Measurements from ENCODE around the gene FAM118A. TPM values are rescaled to one million over a fixed set of nuclear protein-coding genes. Genes with fewer than 3 reads are reported as not detected.

The FAM118A gene
- total RNA-seq, 1 experiment from 2014 or later = 72.2 TPM

- Histone ChIP-seq H3K4me2 (ENCODE audit: low read depth, low read length, poor library complexity, severe bottlenecking) (peak overlapping the region; percentile 97), H3K4me1 (ENCODE audit: low read length) (peaks cover 26% of the 10 kb centered on the region), H3K4me3 (ENCODE audit: low read length) (peak overlapping the region; percentile 99), H3K9ac (ENCODE audit: low read length) (peak overlapping the region; percentile 98), H2AFZ (ENCODE audit: low read length) (no peak overlapping the region), H3K9me2 (replicated peaks; ENCODE audit: insufficient read depth, low read length) (no peaks in the 10 kb centered on the region), H3K27ac (ENCODE audit: low read length) (no peak overlapping the region), H4K20me1 (ENCODE audit: insufficient read depth, low read depth, low read length) (no peaks in the 10 kb centered on the region; the same call in 1 of the 2 replicates), H3K79me2 (ENCODE audit: low read length) (peaks cover 59% of the 10 kb centered on the region), H3K27me3 (ENCODE audit: low read length) (no peaks in the 10 kb centered on the region), H3K36me3 (ENCODE audit: insufficient read depth, low read length) (no peaks in the 10 kb centered on the region), H3K9me3 (ENCODE audit: low read length) (no peaks in the 10 kb centered on the region)
- no peak for DNase-seq
Observed at GRCh38 chr22:45310977-45311531, 1.3 kb downstream of the FAM118A start.

DNA sequence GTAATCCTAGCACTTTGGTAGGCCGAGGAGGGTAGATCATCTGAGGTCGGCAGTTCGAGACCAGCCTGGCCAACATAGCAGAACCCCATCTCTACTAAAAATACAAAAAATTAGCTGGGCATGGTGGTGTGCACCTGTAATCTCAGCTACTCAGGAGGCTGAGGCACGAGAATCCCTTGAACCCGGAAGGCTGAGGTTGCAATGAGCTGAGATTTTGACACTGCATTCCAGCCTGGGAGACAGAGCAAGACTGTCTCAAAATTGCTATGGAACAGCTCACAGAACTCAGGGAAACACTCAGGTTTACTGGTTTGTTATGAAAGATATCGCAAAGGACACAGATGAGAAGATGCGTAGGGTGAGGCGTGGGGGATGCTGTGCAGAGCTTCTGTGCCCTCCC, 2.7 kb downstream of the FAM118A start:
- H3K4me2 ChIP-seq (ENCODE audit: low read depth, low read length, poor library complexity, severe bottlenecking) = no peak overlapping the region
- H3K9ac ChIP-seq (ENCODE audit: low read length) = no peak overlapping the region
- H3K4me1 ChIP-seq (ENCODE audit: low read length) = peaks cover 26% of the 10 kb centered on the region
- no peaks in the 10 kb centered on the region for H3K27me3 ChIP-seq (ENCODE audit: low read length)
- H3K36me3 ChIP-seq (ENCODE audit: insufficient read depth, low read length) = no peaks in the 10 kb centered on the region
- H4K20me1 ChIP-seq (ENCODE audit: insufficient read depth, low read depth, low read length) = no peaks in the 10 kb centered on the region; the same call in 1 of the 2 replicates
- peaks cover 72% of the 10 kb centered on the region for H3K79me2 ChIP-seq (ENCODE audit: low read length)
- H2AFZ ChIP-seq (ENCODE audit: low read length) = no peak overlapping the region
- DNase-seq = no peak
- H3K27ac ChIP-seq (ENCODE audit: low read length) = no peak overlapping the region
- H3K9me2 ChIP-seq (replicated peaks; ENCODE audit: insufficient read depth, low read length) = no peaks in the 10 kb centered on the region
- no peaks in the 10 kb centered on the region for H3K9me3 ChIP-seq (ENCODE audit: low read length)
- no peak overlapping the region for H3K4me3 ChIP-seq (ENCODE audit: low read length)

DNA sequence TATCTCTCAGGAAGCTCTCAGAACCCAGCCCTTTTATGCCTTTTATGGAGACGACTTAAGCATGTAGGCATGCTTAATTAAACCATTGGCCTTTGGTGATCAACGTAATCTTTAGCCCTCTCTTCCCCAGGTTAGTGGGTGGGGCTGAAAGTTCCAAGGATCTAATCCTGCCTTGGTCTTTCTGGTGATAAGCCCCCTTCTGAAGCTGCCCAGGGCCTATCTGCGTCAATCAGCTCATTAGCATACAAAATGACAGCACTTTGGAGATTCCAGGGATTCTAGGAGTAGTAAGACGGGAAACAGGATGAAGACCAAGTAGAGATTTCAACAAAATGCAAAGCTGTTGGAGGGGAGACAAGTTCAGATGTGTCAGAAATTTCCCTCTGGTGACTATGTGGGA, 3.1 kb downstream of the FAM118A start:
- no peak overlapping the region for H3K4me2 ChIP-seq (ENCODE audit: low read depth, low read length, poor library complexity, severe bottlenecking)
- H3K36me3 ChIP-seq (ENCODE audit: insufficient read depth, low read length) = no peaks in the 10 kb centered on the region
- H3K4me3 ChIP-seq (ENCODE audit: low read length) = no peak overlapping the region
- H4K20me1 ChIP-seq (ENCODE audit: insufficient read depth, low read depth, low read length) = no peaks in the 10 kb centered on the region; the same call in 1 of the 2 replicates
- no peaks in the 10 kb centered on the region for H3K9me2 ChIP-seq (replicated peaks; ENCODE audit: insufficient read depth, low read length)
- H3K9me3 ChIP-seq (ENCODE audit: low read length) = no peaks in the 10 kb centered on the region
- no peaks in the 10 kb centered on the region for H3K27me3 ChIP-seq (ENCODE audit: low read length)
- H2AFZ ChIP-seq (ENCODE audit: low read length) = no peak overlapping the region
- H3K79me2 ChIP-seq (ENCODE audit: low read length) = peaks cover 77% of the 10 kb centered on the region
- H3K4me1 ChIP-seq (ENCODE audit: low read length) = peaks cover 30% of the 10 kb centered on the region
- no peak overlapping the region for H3K27ac ChIP-seq (ENCODE audit: low read length)
- DNase-seq = no peak
- no peak overlapping the region for H3K9ac ChIP-seq (ENCODE audit: low read length)

GRCh38 chr22:45314054-45314721, 4.5 kb downstream of the FAM118A start:
- H4K20me1 ChIP-seq (ENCODE audit: insufficient read depth, low read depth, low read length) = no peaks in the 10 kb centered on the region; the same call in 1 of the 2 replicates
- H3K4me1 ChIP-seq (ENCODE audit: low read length) = peaks cover 32% of the 10 kb centered on the region
- no peak overlapping the region for H3K9ac ChIP-seq (ENCODE audit: low read length)
- peaks cover 90% of the 10 kb centered on the region for H3K79me2 ChIP-seq (ENCODE audit: low read length)
- H3K36me3 ChIP-seq (ENCODE audit: insufficient read depth, low read length) = no peaks in the 10 kb centered on the region
- no peak overlapping the region for H2AFZ ChIP-seq (ENCODE audit: low read length)
- no peak overlapping the region for H3K4me3 ChIP-seq (ENCODE audit: low read length)
- no peaks in the 10 kb centered on the region for H3K27me3 ChIP-seq (ENCODE audit: low read length)
- no peaks in the 10 kb centered on the region for H3K9me3 ChIP-seq (ENCODE audit: low read length)
- no peak overlapping the region for H3K4me2 ChIP-seq (ENCODE audit: low read depth, low read length, poor library complexity, severe bottlenecking)
- H3K27ac ChIP-seq (ENCODE audit: low read length) = no peak overlapping the region
- no peaks in the 10 kb centered on the region for H3K9me2 ChIP-seq (replicated peaks; ENCODE audit: insufficient read depth, low read length)
- DNase-seq = no peak

DNA sequence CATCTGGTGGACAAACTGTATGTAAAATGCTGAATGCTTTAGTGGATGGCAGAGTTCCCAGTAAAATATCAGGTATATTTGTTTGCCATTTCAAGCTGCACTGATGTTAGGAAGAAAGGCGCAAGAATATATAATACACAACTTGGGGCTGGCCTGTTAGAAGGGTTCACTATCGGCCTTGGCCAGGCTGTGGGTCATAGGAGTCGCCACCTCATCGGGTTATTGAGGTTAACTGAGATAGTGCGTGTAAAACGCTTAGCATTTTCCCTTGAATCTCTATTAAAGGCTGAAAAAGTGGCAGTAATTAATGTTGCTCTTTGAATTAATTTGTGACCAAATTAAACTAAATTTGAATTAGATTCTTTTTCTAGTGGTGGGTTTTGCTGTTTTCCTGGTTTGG, 5.1 kb downstream of the FAM118A start:
- no peak overlapping the region for H3K4me3 ChIP-seq (ENCODE audit: low read length)
- peaks cover 31% of the 10 kb centered on the region for H3K4me1 ChIP-seq (ENCODE audit: low read length)
- no peaks in the 10 kb centered on the region for H3K36me3 ChIP-seq (ENCODE audit: insufficient read depth, low read length)
- no peak for DNase-seq
- no peaks in the 10 kb centered on the region for H3K9me2 ChIP-seq (replicated peaks; ENCODE audit: insufficient read depth, low read length)
- H3K9me3 ChIP-seq (ENCODE audit: low read length) = no peaks in the 10 kb centered on the region
- no peak overlapping the region for H3K27ac ChIP-seq (ENCODE audit: low read length)
- H3K79me2 ChIP-seq (ENCODE audit: low read length) = peaks cover 96% of the 10 kb centered on the region
- H4K20me1 ChIP-seq (ENCODE audit: insufficient read depth, low read depth, low read length) = no peaks in the 10 kb centered on the region; the same call in 1 of the 2 replicates
- no peak overlapping the region for H2AFZ ChIP-seq (ENCODE audit: low read length)
- H3K4me2 ChIP-seq (ENCODE audit: low read depth, low read length, poor library complexity, severe bottlenecking) = no peak overlapping the region
- no peak overlapping the region for H3K9ac ChIP-seq (ENCODE audit: low read length)
- H3K27me3 ChIP-seq (ENCODE audit: low read length) = no peaks in the 10 kb centered on the region

GRCh38 chr22:45316796-45317526, 7.2 kb downstream of the FAM118A start:
- DNase-seq = no peak
- H2AFZ ChIP-seq (ENCODE audit: low read length) = no peak overlapping the region
- peaks cover 98% of the 10 kb centered on the region for H3K79me2 ChIP-seq (ENCODE audit: low read length)
- no peaks in the 10 kb centered on the region for H3K9me2 ChIP-seq (replicated peaks; ENCODE audit: insufficient read depth, low read length)
- no peaks in the 10 kb centered on the region for H3K27me3 ChIP-seq (ENCODE audit: low read length)
- no peak overlapping the region for H3K9ac ChIP-seq (ENCODE audit: low read length)
- no peak overlapping the region for H3K4me3 ChIP-seq (ENCODE audit: low read length)
- no peak overlapping the region for H3K4me2 ChIP-seq (ENCODE audit: low read depth, low read length, poor library complexity, severe bottlenecking)
- peaks cover 19% of the 10 kb centered on the region for H3K4me1 ChIP-seq (ENCODE audit: low read length)
- no peaks in the 10 kb centered on the region for H3K9me3 ChIP-seq (ENCODE audit: low read length)
- no peak overlapping the region for H3K27ac ChIP-seq (ENCODE audit: low read length)
- no peaks in the 10 kb centered on the region for H4K20me1 ChIP-seq (ENCODE audit: insufficient read depth, low read depth, low read length)
- H3K36me3 ChIP-seq (ENCODE audit: insufficient read depth, low read length) = no peaks in the 10 kb centered on the region; the same call in 1 of the 2 replicates

GRCh38 chr22:45317551-45318167, 7.9 kb downstream of the FAM118A start:
- Histone ChIP-seq H3K4me3 (ENCODE audit: low read length) (no peak overlapping the region), H3K79me2 (ENCODE audit: low read length) (peaks cover 97% of the 10 kb centered on the region), H3K4me1 (ENCODE audit: low read length) (peaks cover 19% of the 10 kb centered on the region), H4K20me1 (ENCODE audit: insufficient read depth, low read depth, low read length) (no peaks in the 10 kb centered on the region), H3K4me2 (ENCODE audit: low read depth, low read length, poor library complexity, severe bottlenecking) (peak overlapping the region; percentile 44), H3K9ac (ENCODE audit: low read length) (no peak overlapping the region), H3K27me3 (ENCODE audit: low read length) (no peaks in the 10 kb centered on the region), H3K9me3 (ENCODE audit: low read length) (no peaks in the 10 kb centered on the region), H2AFZ (ENCODE audit: low read length) (no peak overlapping the region), H3K9me2 (replicated peaks; ENCODE audit: insufficient read depth, low read length) (no peaks in the 10 kb centered on the region), H3K36me3 (ENCODE audit: insufficient read depth, low read length) (peaks cover 6% of the 10 kb centered on the region; the same call in 1 of the 2 replicates), H3K27ac (ENCODE audit: low read length) (no peak overlapping the region)
- DNase-seq = no peak

GRCh38 chr22:45318168-45318557, 8.4 kb downstream of the FAM118A start:
- Histone ChIP-seq H3K4me3 (ENCODE audit: low read length) (0 out of 2 replicates have a peak overlapping the region, but pooled peaks have one; percentile 13), H3K27ac (ENCODE audit: low read length) (no peak overlapping the region), H3K79me2 (ENCODE audit: low read length) (peaks cover 93% of the 10 kb centered on the region), H3K9me3 (ENCODE audit: low read length) (no peaks in the 10 kb centered on the region), H3K27me3 (ENCODE audit: low read length) (no peaks in the 10 kb centered on the region), H3K9me2 (replicated peaks; ENCODE audit: insufficient read depth, low read length) (no peaks in the 10 kb centered on the region), H4K20me1 (ENCODE audit: insufficient read depth, low read depth, low read length) (no peaks in the 10 kb centered on the region), H3K36me3 (ENCODE audit: insufficient read depth, low read length) (peaks cover 6% of the 10 kb centered on the region; the same call in 1 of the 2 replicates), H3K9ac (ENCODE audit: low read length) (no peak overlapping the region), H2AFZ (ENCODE audit: low read length) (no peak overlapping the region), H3K4me2 (ENCODE audit: low read depth, low read length, poor library complexity, severe bottlenecking) (peak overlapping the region; percentile 44), H3K4me1 (ENCODE audit: low read length) (peaks cover 19% of the 10 kb centered on the region)
- peak; percentile 77 for DNase-seq
